GM11168 (cell line): ENCODE results near the gene TCF19.
"Not testable (repeated sequence)": the region's sequence is repeated elsewhere in the genome, so short reads cannot be mapped to it uniquely, and the experiment has no call there.

Source experiments
- in situ Hi-C: fragments of 300-500 bp; cut with MboI; formaldehyde crosslinking; loops from one replicate; pipeline ENCODE4 v1.12.0; 2022; ENCODE audit warnings: low sequenced_read_pairs; ENCODE audit not compliant: unreplicated experiment

The TCF19 gene

DNA sequence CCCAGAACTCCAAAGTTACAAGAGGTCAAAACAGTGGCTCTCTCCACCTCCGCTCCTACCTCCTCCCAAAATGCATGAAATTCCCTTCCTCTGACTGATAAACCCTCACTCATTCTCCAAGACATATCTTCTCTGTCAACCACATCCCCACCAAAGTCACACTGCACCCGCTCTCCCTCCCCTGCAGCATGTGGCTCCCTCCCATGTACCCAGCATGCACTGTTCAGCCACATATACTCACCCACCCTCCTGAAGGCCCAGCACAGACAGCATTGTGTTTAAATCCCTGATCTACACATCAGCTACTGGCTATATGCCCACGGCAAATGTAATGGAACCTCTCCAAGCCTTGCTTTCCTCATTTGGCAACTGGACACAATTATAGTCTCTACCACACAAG lies 17.6 kb downstream of the TCF19 start:
- in situ Hi-C loops, result no loop called here

DNA sequence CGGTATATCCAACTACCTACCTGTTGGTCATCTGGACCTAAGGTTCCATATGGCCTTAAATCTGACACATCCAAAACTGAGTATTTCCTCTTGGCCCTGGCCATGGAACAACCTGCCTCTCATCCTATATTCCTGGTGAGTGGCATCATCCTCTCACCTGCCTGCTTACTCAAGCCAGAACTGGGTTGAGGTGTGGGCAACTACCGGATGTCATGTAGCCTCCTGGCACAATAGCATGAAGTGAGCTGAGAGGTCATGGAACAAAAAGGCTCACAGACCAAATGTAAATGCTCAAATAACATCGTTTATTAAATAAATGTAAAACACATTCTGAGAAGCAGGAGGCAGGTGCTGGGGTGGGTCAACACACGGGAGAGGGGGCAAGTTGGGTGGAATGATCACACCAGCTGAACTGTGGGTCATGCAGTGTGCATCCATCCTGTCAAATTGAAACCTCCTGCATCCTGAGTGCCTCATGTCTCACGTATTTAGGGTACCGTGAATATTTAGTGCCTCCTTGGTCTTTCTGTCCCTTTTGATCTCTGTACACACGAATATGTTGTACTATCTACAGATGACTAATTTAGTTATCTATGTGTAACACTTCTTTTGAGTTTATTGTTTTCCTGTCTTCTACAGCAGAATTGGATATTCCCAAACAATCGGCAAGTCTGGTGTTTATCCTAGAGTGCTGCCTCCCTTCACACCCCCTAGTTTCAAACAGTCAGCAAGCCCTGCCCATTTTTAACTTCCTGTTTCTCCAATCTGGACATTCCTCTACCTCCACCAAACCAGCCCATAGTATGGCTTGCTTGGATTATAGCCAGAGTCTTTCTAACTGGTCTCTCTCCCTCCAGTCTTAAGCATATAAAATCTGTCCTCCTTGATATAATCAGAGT lies 20.0 kb downstream of the TCF19 start:
- in situ Hi-C loops, result no loop called here

DNA sequence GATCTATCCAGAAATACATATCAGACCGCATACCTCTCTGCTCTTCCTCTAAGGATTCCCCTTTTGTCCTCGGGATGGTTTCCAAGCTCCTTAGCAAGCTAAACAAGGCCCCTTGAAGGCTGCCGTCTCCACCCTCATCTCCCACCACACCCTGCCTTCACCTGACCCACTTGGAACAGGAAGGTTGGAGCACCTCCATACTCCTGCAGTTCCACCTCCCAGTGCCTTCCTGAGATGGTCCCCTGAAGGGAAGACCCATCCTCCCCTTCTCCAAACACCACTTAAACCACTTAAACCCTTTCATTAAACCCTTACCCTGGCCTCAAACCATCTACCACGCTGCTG lies 20.6 kb downstream of the TCF19 start:
- in situ Hi-C loops, result no loop called here

DNA sequence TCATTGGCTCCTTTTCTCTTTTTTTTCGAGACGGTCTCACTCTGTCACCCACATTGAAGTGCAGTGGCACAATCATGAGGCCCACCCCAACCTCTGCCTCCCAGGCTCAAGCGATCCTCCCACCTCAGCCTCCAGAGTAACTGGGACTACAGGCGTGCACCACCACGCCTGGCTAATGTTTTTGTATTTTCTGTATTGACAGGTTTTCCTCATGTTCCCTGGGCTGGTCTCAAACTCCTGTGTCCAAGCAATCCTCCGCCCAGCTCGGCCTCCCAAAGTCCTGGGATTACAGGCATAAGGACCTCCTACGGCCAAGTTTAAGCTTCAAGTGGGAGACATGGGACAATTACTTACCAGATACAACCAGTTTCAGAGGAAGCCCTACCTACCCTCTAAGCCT lies 21.5 kb downstream of the TCF19 start:
- in situ Hi-C loops, result no loop called here

DNA sequence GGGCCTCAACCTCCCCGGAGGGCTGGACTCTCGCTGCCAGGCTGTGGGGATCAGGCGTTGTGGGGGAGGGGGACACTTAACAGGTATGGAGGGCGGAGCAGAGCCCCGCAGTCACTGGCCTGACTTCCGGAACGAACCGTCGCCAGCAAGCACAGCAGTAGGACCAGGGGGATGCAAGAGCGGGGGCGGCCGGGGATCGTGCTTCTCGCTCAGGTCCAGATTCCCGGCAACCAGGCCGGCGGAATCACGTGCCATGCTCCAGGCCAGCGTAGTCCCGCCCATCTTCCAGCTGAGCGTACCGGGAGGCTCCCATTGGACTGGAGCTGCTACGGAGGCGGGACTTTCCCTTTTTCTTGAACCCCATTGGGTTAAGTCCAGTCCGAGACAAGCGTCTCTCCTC lies 22.1 kb downstream of the TCF19 start:
- in situ Hi-C loops, result no loop called here

DNA sequence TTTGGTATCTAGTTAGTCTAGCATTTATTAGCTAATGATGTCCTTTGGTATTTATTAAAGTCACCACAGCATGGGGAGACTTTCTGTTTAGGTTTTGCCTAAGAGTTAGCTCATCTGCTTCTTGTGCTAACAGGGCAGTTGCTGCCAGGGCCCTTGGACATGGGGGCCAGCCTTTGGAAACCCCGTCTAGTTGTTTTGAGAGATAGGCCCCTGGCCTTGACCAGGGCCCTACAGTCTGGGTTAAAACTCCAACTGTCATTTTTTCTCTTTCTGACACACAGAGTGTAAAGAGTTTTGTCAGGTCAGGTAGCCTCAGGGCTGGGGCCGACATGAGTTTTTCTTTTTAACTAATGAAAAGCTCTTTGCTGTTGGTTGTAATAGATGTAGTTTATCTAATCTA lies 24.9 kb downstream of the TCF19 start:
- in situ Hi-C loops, result not testable (repeated sequence)

DNA sequence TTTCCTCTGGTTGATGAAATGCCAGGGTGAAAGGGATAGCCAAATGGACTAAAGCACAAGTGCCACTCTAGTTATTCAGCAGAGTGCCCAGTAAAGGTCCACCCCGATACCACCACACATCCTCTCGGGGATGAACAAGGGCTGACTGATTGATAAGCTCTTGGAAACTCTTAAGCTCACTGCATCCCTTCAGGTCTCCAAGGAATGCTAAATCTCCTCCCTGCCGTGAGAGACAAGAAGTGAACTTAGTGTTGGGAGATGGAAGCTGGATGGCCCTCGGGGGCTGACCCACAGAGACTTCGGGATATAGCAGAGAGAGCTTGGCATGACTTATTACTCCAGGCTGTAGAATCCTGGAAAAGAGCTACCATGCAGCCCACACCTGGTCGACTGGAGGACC lies 25.5 kb downstream of the TCF19 start:
- in situ Hi-C loops, result not testable (repeated sequence)

DNA sequence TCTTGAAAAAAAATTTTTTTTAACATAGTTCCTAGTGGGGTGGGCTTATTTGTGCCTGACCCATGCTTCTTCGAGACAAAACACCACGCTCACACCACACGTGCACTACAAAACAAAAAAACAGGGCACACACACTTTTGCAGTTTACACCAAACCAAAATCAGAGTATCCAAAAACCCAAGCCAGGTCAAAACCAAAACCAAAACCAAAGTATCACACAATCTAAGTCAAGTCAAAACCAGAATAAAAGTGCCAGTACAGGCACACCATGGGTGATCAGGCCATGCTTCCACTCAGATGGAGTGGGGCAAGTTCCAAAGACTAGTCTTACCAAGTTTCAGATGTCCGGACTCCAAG lies 27.3 kb downstream of the TCF19 start:
- in situ Hi-C loops, result not testable (repeated sequence)

DNA sequence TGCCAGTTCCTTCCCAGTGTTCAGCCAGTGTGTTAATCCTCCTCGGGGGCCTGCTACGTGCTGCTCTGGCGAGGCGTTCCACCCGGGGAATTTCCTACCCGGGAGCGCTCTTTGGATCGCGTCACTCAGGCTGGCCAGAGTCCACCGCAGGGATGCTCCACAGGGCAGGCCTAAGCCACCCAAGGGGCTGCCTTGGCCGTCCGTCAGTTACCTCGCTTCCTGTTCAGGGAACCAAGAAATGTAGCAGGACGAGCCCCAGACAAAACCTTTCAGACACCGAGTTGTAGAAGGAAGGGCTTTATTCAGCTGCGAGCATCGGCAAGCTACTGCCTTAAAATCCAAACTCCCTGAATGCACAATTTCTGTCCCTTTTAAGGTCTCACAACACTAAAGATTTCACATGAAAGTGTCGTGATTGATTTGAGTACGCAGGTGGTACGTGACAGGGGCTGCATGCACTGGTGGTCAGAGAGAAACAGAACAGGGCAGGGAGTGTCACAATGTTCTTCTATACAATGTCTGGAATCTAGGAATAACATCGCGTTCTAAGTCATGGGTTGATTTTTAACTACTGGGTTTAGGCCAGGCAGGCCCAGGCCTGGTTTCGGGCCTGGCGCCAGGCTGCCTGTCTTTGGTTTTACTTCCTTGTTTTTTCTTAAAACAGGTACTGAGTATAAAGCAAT lies 27.8 kb downstream of the TCF19 start:
- in situ Hi-C loops, result no loop called here

DNA sequence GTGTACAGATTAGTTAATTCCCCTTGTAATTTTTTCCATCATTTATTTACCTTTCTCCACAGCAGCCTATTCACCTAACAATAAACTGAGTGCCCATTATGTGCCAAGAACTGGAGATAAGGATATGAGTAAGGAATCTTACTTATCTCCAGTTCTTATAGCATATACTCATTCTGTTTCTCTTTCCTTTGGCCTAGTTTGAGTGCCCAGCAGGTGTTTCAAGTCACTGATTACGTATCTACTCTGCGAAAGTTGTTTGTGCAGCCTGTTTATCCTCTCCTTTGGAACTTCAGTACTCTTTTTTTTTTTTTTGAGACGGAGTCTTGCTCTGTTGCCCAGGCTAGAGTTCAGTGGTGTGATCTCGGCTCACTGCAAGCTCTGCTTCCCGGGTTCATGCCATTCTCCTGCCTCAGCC lies 29.4 kb downstream of the TCF19 start:
- in situ Hi-C loops, result no loop called here

DNA sequence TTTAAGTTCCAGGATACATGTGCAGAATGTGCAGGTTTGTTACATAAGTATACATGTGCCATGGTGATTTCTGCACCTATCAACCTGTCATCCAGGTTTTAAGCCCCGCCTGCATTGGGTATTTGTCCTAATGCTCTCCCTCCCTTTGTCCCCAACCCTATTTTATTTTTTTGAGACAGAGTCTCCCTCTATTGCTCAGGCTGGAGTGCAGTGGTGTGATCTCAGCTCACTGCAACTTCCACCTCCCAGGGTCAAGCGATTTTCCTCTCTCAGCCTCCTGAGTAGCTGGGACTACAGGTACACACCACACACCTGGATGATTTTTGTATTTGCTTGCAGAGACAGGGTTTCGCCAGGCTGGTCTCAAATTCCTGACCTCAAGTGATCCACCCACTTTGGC lies 30.8 kb downstream of the TCF19 start:
- in situ Hi-C loops, result not testable (repeated sequence)

DNA sequence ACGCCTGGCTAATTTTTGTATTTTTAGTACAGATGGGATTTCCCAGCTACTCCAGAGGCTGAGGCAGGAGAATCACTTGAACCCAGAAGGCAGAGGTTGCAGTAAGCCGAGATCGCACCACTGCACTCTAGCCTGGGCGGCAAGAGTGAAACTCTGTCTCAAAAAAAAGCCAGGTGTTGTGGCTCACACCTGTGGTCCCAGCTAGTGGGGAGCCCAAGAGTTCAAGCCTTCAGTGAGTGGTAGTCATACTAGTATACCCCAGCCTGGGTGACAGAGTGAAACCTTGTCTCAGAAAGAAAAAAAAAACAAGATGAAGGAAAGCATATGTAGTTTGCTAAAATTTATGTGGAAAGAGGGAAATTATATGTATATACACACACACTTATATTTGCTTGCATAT lies 32.1 kb downstream of the TCF19 start:
- in situ Hi-C loops, result loop anchor here (5.0 to 10.0 kb wide), 2 partner anchors 53 to 254 kb away; partner anchors contain the start of gene PSORS1C2

DNA sequence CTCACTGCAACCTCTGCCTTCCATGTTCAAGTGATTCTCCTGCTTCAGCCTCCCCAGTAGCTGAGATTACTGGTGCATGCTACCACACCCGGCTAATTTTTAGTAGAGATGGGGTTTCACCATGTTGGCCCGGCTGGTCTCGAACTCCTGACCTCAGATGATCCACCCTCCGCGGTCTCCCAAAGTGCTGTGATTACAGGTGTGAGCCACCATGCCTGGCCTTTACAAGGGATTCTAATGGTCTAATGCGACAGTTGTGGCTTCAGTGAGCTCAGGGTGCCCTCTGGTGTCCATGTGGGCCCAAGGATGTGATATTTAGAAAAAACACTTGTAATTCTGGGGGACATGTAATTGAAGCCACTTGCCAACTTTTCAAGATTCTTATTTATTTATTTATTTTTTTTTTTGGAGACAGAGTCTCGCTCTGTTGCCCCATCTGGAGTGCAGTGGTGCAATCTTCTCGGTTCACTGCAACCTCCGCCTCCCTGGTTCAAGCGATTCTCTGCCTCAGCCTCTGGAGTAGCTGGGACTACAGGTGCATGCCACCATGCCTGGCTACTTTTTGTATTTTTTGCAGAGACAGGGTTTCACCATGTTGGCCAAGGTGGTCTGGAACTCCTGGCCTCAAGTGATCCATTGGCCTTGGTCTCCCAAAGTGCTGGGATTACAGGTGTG lies 34.2 kb downstream of the TCF19 start:
- in situ Hi-C loops, result loop anchor here (5.0 to 10.0 kb wide), 2 partner anchors 55 to 252 kb away; partner anchors contain the start of gene PSORS1C2

DNA sequence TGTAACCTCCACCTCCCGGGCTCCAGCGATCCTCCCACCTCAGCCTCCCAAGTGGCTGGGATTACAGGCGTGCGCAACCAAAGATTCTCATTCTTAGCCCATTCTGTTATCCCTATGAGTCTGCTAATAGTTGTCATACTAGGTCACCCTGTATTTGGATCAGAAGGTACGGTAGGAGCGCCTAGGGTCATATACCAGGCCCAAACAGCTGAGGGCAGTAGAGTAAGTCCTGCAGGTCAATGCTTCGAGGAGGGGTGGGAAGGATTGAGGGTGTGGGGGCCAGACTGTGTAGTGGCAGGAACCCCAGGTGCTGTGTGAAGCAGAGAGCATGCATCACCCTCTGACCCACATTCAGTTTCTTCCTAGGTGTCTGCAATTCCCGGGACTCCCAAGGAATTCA lies 34.8 kb downstream of the TCF19 start:
- in situ Hi-C loops, result loop anchor here (5.0 to 10.0 kb wide), 2 partner anchors 56 to 252 kb away; partner anchors contain the start of gene PSORS1C2

DNA sequence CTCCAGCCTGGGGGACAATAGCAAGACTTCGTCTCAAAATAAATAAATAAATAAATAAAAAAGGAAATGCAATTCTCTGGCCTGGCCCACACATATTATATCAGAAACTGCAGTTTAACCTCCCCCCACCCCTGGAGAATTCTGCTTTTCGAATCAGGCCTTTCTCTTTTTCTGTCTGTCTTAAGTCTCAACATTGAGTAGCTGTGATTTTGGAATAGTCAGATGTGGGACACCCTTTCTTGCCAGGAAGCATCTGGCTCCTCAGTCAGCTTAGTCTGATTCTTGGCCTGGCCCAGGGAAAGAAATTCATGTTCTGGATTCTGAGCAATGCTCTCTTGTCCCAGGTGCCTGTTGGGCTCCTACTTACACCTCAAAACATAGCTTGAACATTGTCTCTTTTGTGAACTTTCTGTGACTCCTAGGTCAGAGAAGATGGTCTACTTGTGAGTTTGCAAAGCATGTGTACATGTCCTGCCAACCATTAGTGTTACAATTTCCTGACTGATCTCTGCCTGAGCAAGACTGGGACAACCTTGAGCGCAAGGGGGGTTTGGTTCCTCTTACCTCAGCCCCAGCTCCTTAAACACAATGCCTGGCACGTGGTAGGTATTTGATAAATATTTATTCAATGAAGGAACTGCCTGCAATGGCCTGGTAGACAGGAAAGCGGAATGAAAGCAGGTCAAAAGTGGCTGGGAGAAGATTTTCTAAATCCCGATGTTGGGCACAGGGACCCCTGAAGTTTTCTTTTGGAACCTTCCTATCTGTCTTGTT lies 35.9 kb downstream of the TCF19 start:
- in situ Hi-C loops, result loop anchor here (5.0 to 10.0 kb wide), 2 partner anchors 57 to 251 kb away; partner anchors contain the start of gene PSORS1C2

DNA sequence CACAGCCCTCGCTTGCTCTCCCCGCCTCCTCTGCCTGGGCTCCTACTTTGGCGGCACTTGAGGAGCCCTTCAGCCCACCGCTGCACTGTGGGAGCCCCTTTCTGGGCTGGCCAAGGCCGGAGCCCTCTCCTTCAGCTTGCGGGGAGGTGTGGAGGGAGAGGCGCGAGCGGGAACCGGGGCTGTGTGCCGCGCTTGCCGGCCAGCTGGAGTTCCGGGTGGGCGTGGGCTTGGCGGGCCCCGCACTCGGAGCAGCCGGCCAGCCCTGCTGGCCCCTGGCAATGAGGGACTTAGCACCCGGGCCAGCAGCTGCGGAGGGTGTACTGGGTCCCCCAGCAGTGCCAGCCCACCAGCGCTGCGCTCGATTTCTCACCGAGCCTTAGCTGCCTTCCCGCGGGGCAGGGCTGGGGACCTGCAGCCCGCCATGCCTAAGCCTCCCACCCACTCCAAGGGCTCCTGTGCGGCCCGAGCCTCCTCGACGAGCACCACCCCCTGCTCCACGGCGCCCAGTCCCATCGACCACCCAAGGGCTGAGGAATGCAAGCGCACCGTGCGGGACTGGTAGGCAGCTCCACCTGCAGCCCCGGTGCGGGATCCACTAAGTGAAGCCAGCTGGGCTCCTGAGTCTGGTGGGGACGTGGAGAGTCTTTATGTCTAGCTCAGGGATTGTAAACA lies 37.1 kb downstream of the TCF19 start:
- in situ Hi-C loops, result loop anchor here (5.0 to 10.0 kb wide), 2 partner anchors 172 to 249 kb away; no protein-coding TSS in a partner anchor

DNA sequence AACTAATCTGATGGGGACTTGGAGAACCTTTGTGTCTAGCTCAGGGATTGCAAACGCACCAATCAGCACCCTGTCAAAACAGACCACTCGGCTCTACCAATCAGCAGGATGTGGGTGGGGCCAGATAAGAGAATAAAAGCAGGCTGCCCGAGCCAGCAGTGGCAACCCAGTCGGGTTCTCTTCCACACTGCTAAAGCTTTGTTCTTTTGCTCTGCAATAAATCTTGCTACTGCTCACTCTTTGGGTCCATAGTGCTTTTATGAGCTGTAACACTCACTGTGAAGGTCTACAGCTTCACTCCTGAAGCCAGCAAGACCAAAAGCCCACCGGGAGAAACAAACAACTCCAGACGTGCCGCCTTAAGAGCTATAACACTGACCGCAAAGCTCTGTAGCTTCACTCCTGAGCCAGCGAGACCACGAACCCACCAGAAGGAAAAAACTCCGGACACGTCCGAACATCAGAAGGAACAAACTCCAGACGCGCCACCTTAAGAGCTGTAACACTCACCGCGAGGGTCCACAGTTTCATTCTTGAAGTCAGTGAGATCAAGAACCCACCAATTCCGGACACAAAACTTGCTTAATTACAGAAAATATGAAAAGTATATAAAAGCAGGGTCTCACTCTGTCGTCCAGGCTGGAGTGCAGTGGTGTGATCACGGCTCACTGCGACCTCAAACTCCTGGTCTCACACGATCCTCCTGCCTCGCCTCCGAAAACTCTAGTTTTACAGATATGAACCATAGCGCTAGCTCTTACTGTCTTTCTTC lies 38.0 kb downstream of the TCF19 start:
- in situ Hi-C loops, result loop anchor here (5.0 to 10.0 kb wide), 2 partner anchors 171 to 248 kb away; no protein-coding TSS in a partner anchor

DNA sequence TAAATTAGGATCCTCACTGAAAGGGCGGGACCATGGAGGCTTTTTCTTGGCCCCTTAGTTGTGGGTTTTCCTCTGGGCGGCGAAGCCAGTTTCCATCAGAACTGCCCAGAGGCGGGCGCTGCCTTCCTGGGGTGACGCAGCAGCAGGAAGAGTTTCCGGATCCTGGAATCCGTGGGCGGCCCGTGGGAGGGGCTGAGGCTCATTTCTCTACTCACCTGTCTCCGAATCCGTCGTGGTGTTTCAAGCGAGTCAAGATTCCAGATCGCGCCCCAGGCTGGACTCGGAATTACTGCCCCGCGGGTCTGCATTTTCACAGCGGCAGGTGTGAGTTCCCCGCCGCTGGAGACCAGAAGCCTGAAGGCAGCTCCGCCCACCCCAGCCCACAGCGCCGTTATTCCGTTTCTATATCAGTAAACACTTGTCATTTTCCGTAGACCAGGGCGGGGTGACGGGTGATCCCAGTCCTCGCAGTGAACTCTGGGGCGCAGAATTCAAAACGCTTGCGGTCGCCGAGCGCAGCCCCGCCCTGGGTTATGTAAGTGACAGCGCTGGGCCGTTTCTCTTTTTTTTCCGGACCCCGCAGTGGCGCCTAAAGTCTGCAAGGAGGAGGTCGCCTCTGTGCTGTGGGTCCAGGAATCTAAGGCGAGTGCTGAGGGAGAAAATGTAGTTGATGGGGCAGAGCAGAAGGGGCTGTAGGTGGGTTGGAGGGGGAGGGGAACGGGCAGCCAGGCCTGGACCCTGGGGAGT lies 39.3 kb downstream of the TCF19 start:
- in situ Hi-C loops, result loop anchor here (5.0 to 10.0 kb wide), 2 partner anchors 170 to 247 kb away; no protein-coding TSS in a partner anchor
